HEK293 (cell line): ENCODE results near the gene TXNIP.
A peak's percentile ranks its signal among the peaks of the same experiment; 100 is the strongest.

Experiments used
- CTCF ChIA-PET: fragments of 350-600 bp; formaldehyde crosslinking; extraction: SDS; loops from one replicate; lab custom pipeline; 2021; ENCODE audit warnings: antibody characterized with exemption; lab: Yijun Ruan, JAX
- POLR2A ChIA-PET: fragments of 300-600 bp; formaldehyde crosslinking; extraction: SDS; loops from one replicate; lab custom pipeline; 2020; ENCODE audit warnings: antibody characterized with exemption, inconsistent platforms; lab: Yijun Ruan, JAX
- H3K27ac ChIP-seq: fragments of 200-500 bp; sonication (Bioruptor generic); 2 replicates; pipeline ENCODE4 v1.5.1; 2014; ENCODE audit warnings: low read depth, low read length, control low read depth, inconsistent platforms; ENCODE audit errors: extremely low read depth
- H3K36me3 ChIP-seq, 2 experiments: fragments of 200-500 bp in 1 of 2; sonication (Bioruptor generic) in 1 of 2; 1 replicate in 1 of 2; 2 replicates in 1 of 2; pipeline ENCODE4 v1.5.1; 2014 to 2017; ENCODE audit warnings: inconsistent platforms in 2 of 2, low read length in 2 of 2; ENCODE audit not compliant: control insufficient read depth in 2 of 2, insufficient read depth in 1 of 2
- H3K4me1 ChIP-seq: fragments of 200-500 bp; sonication (Bioruptor generic); 2 replicates; pipeline ENCODE4 v1.5.1; 2014; ENCODE audit warnings: mild to moderate bottlenecking, low read length, inconsistent platforms; ENCODE audit not compliant: control insufficient read depth, insufficient read depth
- H3K4me3 ChIP-seq: 2 replicates; pipeline ENCODE4 v1.5.1; 2011; ENCODE audit warnings: low read depth, mild to moderate bottlenecking, control low read depth, low read length, moderate library complexity
- H3K9me3 ChIP-seq: fragments of 200-500 bp; sonication (Bioruptor generic); 2 replicates; pipeline ENCODE4 v1.5.1; 2014; ENCODE audit warnings: low read depth, low read length, inconsistent platforms; ENCODE audit not compliant: control insufficient read depth, insufficient read depth
- IKZF3 ChIP-seq: fragments of 450-650 bp; IDR thresholded peaks from 2 replicates; pipeline ENCODE4 v1.5.0; 2018; ENCODE audit warnings: missing biosample characterization, mild to moderate bottlenecking, missing genetic modification characterization, moderate library complexity
- ZBTB20 ChIP-seq: fragments of 450-650 bp; formaldehyde crosslinking; IDR thresholded peaks from 2 replicates; pipeline ENCODE4 v1.5.1; 2016; ENCODE audit warnings: missing biosample characterization, missing genetic modification characterization
- ZBTB26 ChIP-seq: fragments of 450-650 bp; formaldehyde crosslinking; optimal IDR thresholded peaks from 2 replicates; pipeline ENCODE3; 2016; ENCODE audit warnings: missing biosample characterization, mild to moderate bottlenecking, missing genetic modification characterization
- ZBTB48 ChIP-seq: fragments of 450-650 bp; formaldehyde crosslinking; IDR thresholded peaks from 2 replicates; pipeline ENCODE4 v1.5.1; 2016; ENCODE audit warnings: missing biosample characterization, missing genetic modification characterization
- ZFP41 ChIP-seq: fragments of 450-650 bp; formaldehyde crosslinking; IDR thresholded peaks from 2 replicates; pipeline ENCODE4 v1.5.1; 2016; ENCODE audit warnings: missing biosample characterization, missing genetic modification characterization, borderline replicate concordance
- ZNF114 ChIP-seq: fragments of 450-650 bp; formaldehyde crosslinking; IDR thresholded peaks from 2 replicates; pipeline ENCODE4 v1.5.0; 2017; ENCODE audit warnings: missing biosample characterization, missing genetic modification characterization
- ZNF140 ChIP-seq: fragments of 450-650 bp; formaldehyde crosslinking; IDR thresholded peaks from 2 replicates; pipeline ENCODE4 v1.5.1; 2016; ENCODE audit warnings: missing biosample characterization, missing genetic modification characterization
- ZNF146 ChIP-seq: fragments of 450-650 bp; formaldehyde crosslinking; IDR thresholded peaks from 2 replicates; pipeline ENCODE4 v1.5.1; 2016; ENCODE audit warnings: missing biosample characterization, missing genetic modification characterization
- ZNF221 ChIP-seq: fragments of 450-650 bp; formaldehyde crosslinking; IDR thresholded peaks from 2 replicates; pipeline ENCODE4 v1.5.1; 2017; ENCODE audit warnings: missing biosample characterization, missing genetic modification characterization, borderline replicate concordance
- ZNF366 ChIP-seq: fragments of 450-650 bp; formaldehyde crosslinking; conservative IDR thresholded peaks from 2 replicates; pipeline ENCODE4 v1.5.1; 2016; ENCODE audit warnings: missing biosample characterization, missing genetic modification characterization
- ZNF544 ChIP-seq: fragments of 450-650 bp; formaldehyde crosslinking; IDR thresholded peaks from 2 replicates; pipeline ENCODE4 v1.5.0; 2017; ENCODE audit warnings: missing biosample characterization, missing genetic modification characterization
- ZNF549 ChIP-seq: fragments of 450-650 bp; IDR thresholded peaks from 2 replicates; pipeline ENCODE4 v1.5.1; 2018; ENCODE audit warnings: missing biosample characterization, missing genetic modification characterization, mild to moderate bottlenecking, inconsistent platforms, moderate library complexity
- ZNF585B ChIP-seq: fragments of 450-650 bp; formaldehyde crosslinking; IDR thresholded peaks from 2 replicates; pipeline ENCODE4 v1.5.1; 2016; ENCODE audit warnings: missing biosample characterization, missing genetic modification characterization
- ZNF610 ChIP-seq: fragments of 450-650 bp; formaldehyde crosslinking; IDR thresholded peaks from 2 replicates; pipeline ENCODE4 v1.5.1; 2016; ENCODE audit warnings: missing biosample characterization, missing genetic modification characterization, borderline replicate concordance
- ZNF664 ChIP-seq: fragments of 450-650 bp; formaldehyde crosslinking; IDR thresholded peaks from 2 replicates; pipeline ENCODE4 v1.5.1; 2016; ENCODE audit warnings: missing biosample characterization, missing genetic modification characterization
- ZNF791 ChIP-seq: fragments of 450-650 bp; formaldehyde crosslinking; IDR thresholded peaks from 2 replicates; pipeline ENCODE4 v1.5.1; 2016; ENCODE audit warnings: missing biosample characterization, missing genetic modification characterization
- ZSCAN18 ChIP-seq: fragments of 450-650 bp; formaldehyde crosslinking; IDR thresholded peaks from 2 replicates; pipeline ENCODE4 v1.5.1; 2016; ENCODE audit warnings: missing biosample characterization, missing genetic modification characterization
- ZSCAN30 ChIP-seq: fragments of 450-650 bp; IDR thresholded peaks from 2 replicates; pipeline ENCODE4 v1.5.1; 2018; ENCODE audit warnings: missing biosample characterization, mild to moderate bottlenecking, missing genetic modification characterization, moderate library complexity
- ZSCAN5A ChIP-seq: fragments of 450-650 bp; formaldehyde crosslinking; IDR thresholded peaks from 2 replicates; pipeline ENCODE4 v1.5.1; 2016; ENCODE audit warnings: missing biosample characterization, missing genetic modification characterization
- TF ChIP-seq, protein P1 (sequence below): fragments of 450-650 bp; formaldehyde crosslinking; IDR thresholded peaks from 2 replicates; pipeline ENCODE4 v1.5.0; 2017; ENCODE audit warnings: missing biosample characterization, missing genetic modification characterization, borderline replicate concordance
- TF ChIP-seq, protein P2 (sequence below): fragments of 450-650 bp; formaldehyde crosslinking; IDR thresholded peaks from 2 replicates; pipeline ENCODE4 v1.5.1; 2016; ENCODE audit warnings: missing biosample characterization, missing genetic modification characterization
- TF ChIP-seq, protein P3 (sequence below): fragments of 450-650 bp; IDR thresholded peaks from 2 replicates; pipeline ENCODE4 v1.5.1; 2018; ENCODE audit warnings: missing biosample characterization, missing genetic modification characterization

TXNIP gene

GRCh38 chr1:146021050-146021445, 24.7 kb upstream of the TXNIP start (continued):
- TF ChIP-seq, protein P1, sequence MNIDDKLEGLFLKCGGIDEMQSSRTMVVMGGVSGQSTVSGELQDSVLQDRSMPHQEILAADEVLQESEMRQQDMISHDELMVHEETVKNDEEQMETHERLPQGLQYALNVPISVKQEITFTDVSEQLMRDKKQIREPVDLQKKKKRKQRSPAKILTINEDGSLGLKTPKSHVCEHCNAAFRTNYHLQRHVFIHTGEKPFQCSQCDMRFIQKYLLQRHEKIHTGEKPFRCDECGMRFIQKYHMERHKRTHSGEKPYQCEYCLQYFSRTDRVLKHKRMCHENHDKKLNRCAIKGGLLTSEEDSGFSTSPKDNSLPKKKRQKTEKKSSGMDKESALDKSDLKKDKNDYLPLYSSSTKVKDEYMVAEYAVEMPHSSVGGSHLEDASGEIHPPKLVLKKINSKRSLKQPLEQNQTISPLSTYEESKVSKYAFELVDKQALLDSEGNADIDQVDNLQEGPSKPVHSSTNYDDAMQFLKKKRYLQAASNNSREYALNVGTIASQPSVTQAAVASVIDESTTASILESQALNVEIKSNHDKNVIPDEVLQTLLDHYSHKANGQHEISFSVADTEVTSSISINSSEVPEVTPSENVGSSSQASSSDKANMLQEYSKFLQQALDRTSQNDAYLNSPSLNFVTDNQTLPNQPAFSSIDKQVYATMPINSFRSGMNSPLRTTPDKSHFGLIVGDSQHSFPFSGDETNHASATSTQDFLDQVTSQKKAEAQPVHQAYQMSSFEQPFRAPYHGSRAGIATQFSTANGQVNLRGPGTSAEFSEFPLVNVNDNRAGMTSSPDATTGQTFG (tag by site-specific recombination) = no peak
- peak; percentile 60 for TF ChIP-seq ZNF366 (tag by site-specific recombination)
- no peak for TF ChIP-seq IKZF3 (tag by site-specific recombination)
- no peak for TF ChIP-seq ZNF610 (tag by site-specific recombination)
- TF ChIP-seq, protein P2, sequence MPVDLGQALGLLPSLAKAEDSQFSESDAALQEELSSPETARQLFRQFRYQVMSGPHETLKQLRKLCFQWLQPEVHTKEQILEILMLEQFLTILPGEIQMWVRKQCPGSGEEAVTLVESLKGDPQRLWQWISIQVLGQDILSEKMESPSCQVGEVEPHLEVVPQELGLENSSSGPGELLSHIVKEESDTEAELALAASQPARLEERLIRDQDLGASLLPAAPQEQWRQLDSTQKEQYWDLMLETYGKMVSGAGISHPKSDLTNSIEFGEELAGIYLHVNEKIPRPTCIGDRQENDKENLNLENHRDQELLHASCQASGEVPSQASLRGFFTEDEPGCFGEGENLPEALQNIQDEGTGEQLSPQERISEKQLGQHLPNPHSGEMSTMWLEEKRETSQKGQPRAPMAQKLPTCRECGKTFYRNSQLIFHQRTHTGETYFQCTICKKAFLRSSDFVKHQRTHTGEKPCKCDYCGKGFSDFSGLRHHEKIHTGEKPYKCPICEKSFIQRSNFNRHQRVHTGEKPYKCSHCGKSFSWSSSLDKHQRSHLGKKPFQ (tag by site-specific recombination) = no peak

GRCh38 chr1:146020058-146021049, 24.0 kb upstream of the TXNIP start:
- Histone ChIP-seq H3K27ac (no peak overlapping the region), H3K4me3 (no peak overlapping the region), H3K36me3 (no peaks in the 10 kb centered on the region), H3K4me1 (no peaks in the 10 kb centered on the region), H3K9me3 (no peaks in the 10 kb centered on the region)
- CTCF ChIA-PET = interaction anchor here (1.1 to 3.3 kb wide), 6 partner anchors 13 to 175 kb away, joined by 3 to 16 read pairs (median 4); partner anchors contain the start of gene NUDT17
- POLR2A ChIA-PET = no interaction called here
- TF ChIP-seq ZFP41 (tag by site-specific recombination) (no peak), ZNF610 (tag by site-specific recombination) (no peak), ZNF544 (tag by site-specific recombination) (no peak), ZNF585B (tag by site-specific recombination) (no peak), ZBTB20 (tag by site-specific recombination) (no peak), ZNF146 (tag by site-specific recombination) (no peak), ZNF549 (tag by site-specific recombination) (no peak), ZSCAN5A (tag by site-specific recombination) (no peak), ZNF140 (tag by site-specific recombination) (no peak), ZNF114 (tag by site-specific recombination) (no peak), ZBTB48 (tag by site-specific recombination) (no peak), ZSCAN18 (no peak), ZNF664 (tag by site-specific recombination) (no peak), ZSCAN30 (tag by site-specific recombination) (no peak), ZNF221 (tag by site-specific recombination) (no peak), ZBTB26 (tag by site-specific recombination) (no peak), ZNF791 (tag by site-specific recombination) (no peak)
- TF ChIP-seq, protein P3, sequence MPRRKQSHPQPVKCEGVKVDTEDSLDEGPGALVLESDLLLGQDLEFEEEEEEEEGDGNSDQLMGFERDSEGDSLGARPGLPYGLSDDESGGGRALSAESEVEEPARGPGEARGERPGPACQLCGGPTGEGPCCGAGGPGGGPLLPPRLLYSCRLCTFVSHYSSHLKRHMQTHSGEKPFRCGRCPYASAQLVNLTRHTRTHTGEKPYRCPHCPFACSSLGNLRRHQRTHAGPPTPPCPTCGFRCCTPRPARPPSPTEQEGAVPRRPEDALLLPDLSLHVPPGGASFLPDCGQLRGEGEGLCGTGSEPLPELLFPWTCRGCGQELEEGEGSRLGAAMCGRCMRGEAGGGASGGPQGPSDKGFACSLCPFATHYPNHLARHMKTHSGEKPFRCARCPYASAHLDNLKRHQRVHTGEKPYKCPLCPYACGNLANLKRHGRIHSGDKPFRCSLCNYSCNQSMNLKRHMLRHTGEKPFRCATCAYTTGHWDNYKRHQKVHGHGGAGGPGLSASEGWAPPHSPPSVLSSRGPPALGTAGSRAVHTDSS (tag by site-specific recombination) = no peak
